Stimulated activated CD8-positive, alpha-beta memory T cell treated with anti-CD3 and anti-CD28 coated beads, Interleukin-4, amount 100 ng/mL, for 24 hours (primary cell): Measurements from ENCODE around the gene LRP5.
"Not testable (repeated sequence)": the region's sequence is repeated elsewhere in the genome, so short reads cannot be mapped to it uniquely, and the experiment has no call there.

ENCODE experiments used
- DNase-seq: peaks from one replicate; pipeline ENCODE4 v3.0.0-alpha.2; 2020; ENCODE audit warnings: low read depth

Gene LRP5

GRCh38 chr11:68392822-68393221 is 80.4 kb downstream of the LRP5 start:
- no peak for DNase-seq

DNA sequence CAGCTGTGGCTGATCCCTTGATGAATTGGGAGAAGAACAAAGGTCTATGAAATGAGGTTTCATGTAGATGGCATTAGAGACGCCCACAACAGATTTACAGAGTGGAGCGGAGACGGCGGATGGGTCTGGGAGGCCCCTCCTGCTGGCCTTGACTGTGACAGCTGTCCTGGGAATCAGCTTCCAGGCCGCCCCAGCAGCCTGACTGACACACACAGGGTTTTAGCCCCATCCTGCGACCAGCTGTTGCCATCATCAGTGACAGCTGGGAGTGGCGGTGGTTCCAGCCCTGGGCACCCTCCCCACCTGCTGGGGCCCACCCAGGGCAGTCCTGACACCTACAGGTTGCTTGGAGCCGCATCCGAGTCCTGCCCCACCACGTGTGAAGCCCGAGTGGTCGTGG is 84.1 kb downstream of the LRP5 start:
- DNase-seq = no peak

DNA sequence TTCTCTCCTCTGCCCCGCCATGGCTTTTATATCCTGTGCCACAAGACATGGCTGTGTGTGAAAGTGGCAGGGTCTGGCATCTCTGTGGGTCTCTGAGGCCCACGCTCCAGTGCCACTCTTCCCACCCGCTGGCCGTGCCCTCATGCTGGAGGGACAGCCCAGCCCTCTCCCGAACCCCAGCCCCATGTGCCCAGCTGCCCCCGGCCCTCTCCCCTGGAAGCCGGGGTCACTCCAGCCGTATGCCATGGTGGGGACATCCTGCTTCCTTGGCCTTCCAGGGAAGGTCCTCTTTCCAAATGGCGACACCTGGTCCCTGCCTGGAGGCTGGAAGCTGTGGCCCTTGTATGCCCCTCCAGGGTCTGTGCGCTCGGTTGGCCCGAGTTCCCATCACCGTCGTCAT is 84.9 kb downstream of the LRP5 start:
- no peak for DNase-seq

DNA sequence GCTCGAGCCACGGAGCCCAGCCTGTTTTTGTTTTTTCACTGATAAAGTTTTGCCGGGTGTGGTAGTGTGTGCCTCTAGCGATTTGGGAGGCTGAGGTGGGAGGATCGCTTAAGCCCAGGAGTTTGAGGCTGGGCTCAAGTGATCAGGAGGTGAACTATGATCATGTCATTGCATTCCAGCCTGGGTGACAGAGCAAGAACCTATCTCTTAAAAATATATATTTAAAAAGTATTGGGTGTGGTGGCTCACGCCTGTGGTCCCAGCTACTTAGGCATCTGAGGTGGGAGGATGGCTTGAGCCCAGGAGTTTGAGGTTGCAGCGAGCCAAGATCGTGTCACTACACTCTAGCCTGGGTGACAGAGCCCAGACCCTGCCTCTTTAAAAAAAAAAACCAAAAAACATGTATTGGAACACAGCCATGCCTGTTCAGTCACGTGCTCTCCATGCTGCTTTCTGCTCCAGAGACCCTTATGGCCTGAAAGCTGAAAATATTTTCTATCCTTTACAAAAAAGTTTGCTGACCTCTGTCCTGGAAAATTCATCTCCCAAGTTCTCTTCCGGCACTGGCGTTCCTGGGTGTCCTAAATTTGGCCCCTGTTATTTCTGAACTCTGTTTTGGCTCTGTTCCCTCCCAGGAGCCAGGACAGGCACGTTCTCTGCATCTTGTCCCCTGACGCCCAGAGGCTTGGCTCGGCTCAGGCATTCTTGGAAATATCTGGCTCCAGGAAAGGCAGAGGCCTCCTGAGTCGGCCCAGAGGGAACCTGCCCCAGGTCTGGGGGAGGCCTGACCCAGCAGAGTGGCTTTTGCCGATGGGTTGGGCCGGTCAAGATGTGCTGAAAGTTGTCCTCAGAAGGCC is 86.8 kb downstream of the LRP5 start:
- DNase-seq = no peak

DNA sequence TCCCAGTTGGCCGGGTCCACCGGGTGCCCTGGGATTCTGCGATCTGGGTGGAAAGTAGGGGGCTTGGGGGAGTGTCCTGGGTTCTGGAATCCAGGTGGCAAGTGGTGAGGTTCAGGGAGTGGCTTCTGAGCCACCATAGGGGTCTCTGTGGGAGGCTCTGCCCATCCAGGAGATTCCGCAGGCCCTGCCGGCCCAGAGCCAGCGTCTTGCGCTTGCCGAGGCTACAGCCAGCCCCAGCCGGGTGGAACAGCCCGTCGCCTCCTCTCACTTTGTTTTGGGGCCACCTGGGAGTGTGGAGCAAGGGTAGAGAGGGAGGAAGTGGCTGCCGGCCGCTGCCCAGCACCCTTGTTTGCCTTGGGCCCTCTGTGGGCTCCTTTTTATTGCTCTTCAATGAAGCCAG is 87.5 kb downstream of the LRP5 start:
- no peak for DNase-seq

GRCh38 chr11:68400584-68400983 is 88.2 kb downstream of the LRP5 start:
- DNase-seq = not testable (repeated sequence)

DNA sequence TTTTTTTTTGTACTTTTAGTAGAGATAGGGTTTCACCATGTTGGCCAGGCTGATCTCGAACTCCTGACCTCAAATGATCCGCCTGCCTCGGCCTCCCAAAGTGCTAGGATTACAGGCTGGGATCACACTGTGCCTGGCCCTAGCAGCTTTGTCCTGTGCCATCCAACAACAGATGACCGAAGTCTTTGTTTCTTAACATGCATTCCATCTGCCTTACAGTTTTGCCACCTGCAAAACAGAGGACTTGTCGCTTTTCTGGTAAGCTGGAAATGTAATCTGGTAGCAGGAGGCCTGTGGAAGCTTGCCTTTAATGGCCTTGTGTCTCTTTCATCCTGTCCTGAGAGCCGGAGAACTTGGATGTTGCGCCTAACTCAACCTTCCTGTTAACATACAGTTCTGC is 89.5 kb downstream of the LRP5 start:
- DNase-seq = no peak

GRCh38 chr11:68402355-68403031 is 90.1 kb downstream of the LRP5 start:
- DNase-seq = no peak

DNA sequence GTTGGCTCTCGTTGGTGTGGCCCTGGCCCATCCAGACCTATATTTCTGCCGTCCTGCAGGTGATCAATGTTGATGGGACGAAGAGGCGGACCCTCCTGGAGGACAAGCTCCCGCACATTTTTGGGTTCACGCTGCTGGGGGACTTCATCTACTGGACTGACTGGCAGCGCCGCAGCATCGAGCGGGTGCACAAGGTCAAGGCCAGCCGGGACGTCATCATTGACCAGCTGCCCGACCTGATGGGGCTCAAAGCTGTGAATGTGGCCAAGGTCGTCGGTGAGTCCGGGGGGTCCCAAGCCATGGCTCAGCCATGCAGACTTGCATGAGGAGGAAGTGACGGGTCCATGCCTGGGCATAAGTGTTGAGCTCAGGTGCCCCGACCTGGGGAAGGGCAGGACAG is 91.0 kb downstream of the LRP5 start:
- no peak for DNase-seq

DNA sequence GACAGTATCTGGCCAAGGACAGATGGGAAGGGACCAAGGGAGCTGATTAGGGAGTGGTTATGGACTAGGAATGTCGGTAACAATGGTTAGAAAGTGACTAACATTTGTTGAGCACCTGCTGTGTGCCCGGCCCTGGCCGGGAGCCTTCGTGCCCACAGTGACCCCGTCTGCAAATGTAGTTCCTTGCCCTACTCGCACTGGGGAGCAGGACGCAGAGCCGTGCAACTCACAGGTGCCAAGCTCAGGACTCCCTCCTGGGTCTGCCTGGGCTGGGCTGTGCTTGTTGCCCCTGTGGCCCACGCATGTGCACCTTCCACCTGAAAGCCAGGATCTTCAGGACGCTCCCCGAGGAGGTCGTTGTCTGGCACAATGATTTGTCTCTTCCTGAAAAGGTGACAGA is 91.4 kb downstream of the LRP5 start:
- DNase-seq = no peak

DNA sequence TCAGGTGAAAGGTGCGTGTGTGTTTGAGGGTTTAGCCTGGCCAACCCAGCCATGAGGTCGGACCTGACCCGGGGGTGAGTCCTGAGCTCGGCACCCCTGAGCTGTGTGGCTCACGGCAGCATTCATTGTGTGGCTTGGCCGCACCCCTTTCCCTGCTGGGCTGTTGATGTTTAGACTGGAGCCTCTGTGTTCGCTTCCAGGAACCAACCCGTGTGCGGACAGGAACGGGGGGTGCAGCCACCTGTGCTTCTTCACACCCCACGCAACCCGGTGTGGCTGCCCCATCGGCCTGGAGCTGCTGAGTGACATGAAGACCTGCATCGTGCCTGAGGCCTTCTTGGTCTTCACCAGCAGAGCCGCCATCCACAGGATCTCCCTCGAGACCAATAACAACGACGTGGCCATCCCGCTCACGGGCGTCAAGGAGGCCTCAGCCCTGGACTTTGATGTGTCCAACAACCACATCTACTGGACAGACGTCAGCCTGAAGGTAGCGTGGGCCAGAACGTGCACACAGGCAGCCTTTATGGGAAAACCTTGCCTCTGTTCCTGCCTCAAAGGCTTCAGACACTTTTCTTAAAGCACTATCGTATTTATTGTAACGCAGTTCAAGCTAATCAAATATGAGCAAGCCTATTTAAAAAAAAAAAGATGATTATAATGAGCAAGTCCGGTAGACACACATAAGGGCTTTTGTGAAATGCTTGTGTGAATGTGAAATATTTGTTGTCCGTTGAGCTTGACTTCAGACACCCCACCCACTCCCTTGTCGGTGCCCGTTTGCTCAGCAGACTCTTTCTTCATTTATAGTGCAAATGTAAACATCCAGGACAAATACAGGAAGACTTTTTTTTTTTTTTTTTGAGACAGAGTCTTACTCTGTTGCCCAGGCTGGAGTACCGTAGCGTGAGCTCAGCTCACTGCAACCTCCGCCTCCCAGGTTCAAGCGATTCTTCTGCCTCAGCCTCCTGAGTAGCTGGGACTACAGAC is 94.2 kb downstream of the LRP5 start:
- no peak for DNase-seq

- no peak for DNase-seq
Measured at GRCh38 chr11:68408512-68408911, 96.1 kb downstream of the LRP5 start.

GRCh38 chr11:68409748-68410344 is 97.5 kb downstream of the LRP5 start:
- DNase-seq = no peak

- DNase-seq = no peak
Measured at GRCh38 chr11:68411501-68411991, 99.2 kb downstream of the LRP5 start.

- peak; percentile 7 for DNase-seq
Measured at GRCh38 chr11:68412593-68413475, 100.4 kb downstream of the LRP5 start.

DNA sequence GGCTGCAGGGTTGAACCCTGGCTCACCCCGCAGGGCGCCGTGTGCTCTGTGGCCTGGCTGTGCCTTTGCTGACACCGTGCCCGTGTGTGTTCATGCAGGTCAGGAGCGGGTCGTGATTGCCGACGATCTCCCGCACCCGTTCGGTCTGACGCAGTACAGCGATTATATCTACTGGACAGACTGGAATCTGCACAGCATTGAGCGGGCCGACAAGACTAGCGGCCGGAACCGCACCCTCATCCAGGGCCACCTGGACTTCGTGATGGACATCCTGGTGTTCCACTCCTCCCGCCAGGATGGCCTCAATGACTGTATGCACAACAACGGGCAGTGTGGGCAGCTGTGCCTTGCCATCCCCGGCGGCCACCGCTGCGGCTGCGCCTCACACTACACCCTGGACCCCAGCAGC is 101.2 kb downstream of the LRP5 start:
- no peak for DNase-seq

DNA sequence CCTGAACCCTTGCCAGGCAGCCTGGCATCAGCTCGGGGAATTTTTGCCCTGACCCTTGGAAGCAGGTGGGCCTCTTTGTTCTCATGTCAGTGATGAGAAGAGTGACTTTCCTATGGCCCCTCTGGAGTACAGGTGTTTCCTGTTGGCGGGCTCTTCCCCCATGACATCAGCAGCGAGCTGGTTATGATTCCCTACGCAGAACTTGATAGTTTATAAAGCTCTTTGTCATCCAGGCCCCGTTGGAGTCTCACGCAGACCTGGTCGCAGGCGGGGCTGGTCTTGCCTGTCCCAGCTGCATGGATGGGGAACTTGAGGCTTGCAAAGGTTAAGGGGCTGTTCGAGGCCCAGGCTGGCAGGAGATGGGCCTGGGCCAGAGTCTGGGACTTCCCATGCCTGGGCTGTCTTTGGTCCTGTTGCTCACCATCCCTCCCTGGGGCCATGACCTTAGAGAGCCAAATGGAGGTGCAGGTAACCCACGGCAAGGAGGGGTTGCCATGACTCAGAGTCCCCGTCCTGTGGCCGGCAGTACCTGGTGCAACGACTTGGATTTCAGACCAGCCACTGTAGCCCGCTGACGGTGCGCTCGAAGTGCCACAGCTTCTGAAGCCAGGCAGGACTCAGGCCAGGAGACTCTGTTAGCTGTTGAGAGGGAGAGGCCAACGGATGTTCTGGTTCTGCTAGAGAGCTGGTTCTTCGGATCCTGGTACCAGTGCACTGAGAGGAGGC is 102.3 kb downstream of the LRP5 start:
- no peak for DNase-seq

- DNase-seq = no peak
Measured at GRCh38 chr11:68416070-68416578, 103.7 kb downstream of the LRP5 start.

GRCh38 chr11:68418648-68419047 is 106.3 kb downstream of the LRP5 start:
- no peak for DNase-seq

DNA sequence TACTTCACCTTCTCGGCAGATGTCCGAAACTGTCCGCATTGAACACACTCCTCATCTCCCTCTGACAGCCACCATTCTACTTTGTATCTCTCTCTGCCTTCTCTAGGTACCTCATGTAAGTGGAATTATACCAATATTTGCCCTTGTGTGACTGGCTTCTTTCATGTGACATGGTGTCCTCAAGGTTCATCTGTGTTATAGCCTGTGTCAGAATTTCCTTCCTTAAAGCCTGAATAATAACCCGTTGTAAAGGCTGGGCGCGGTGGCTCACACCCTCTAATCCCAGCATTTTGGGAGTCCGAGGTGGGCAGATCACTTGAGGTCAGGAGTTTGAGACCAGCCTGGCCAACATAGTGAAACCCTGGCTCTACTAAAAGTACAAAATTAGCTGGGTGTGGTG is 107.8 kb downstream of the LRP5 start:
- no peak for DNase-seq
